ENCODE measurements around the gene PTF1A. TPM values are rescaled to one million over a fixed set of nuclear protein-coding genes. Genes with fewer than 3 reads are reported as not detected.

PTF1A gene
- total and polyA plus RNA-seq, 2 of the 4 experiments (the other 2 are of a cell fraction): not detected

- H4K8ac ChIP-seq (ENCODE audit: low read depth in 2 of 2, low read length in 2 of 2): no peak overlapping the region
- H3K36me3 ChIP-seq (ENCODE audit: control insufficient read depth, insufficient read depth, low read length): no peaks in the 10 kb centered on the region
- H3K79me1 ChIP-seq (ENCODE audit: low read depth in 1 of 2, low read length in 2 of 2): no peaks in the 10 kb centered on the region
- H3K9ac ChIP-seq (ENCODE audit: low read depth, low read length): no peak overlapping the region
- H2AK9ac ChIP-seq (replicated peaks; ENCODE audit: low read depth, low read length, poor library complexity): no peak overlapping the region
- no peak overlapping the region for H3K56ac ChIP-seq (ENCODE audit: extremely low read depth, insufficient read depth, low read length)
- no peak for TF ChIP-seq NFE2L2 (IDR thresholded peaks at IDR 0.05; ENCODE audit: low read depth, low read length)
- TF ChIP-seq FOS (IDR thresholded peaks at IDR 0.05; ENCODE audit: low read depth, low read length): no peak
- no peak for TF ChIP-seq MAFK (IDR thresholded peaks at IDR 0.05; ENCODE audit: low read depth, low read length)
- TF ChIP-seq MXI1 (IDR thresholded peaks at IDR 0.05; ENCODE audit: borderline replicate concordance, low read depth, low read length): no peak
- TF ChIP-seq BHLHE40 (IDR thresholded peaks at IDR 0.05; ENCODE audit: low read depth, low read length): no peak
- no peak for TF ChIP-seq POLR2A (IDR thresholded peaks at IDR 0.05; ENCODE audit: low read depth, low read length)
- no peak for TF ChIP-seq USF2 (IDR thresholded peaks at IDR 0.05; ENCODE audit: low read depth, low read length)
- no peak for TF ChIP-seq RCOR1 (IDR thresholded peaks at IDR 0.05; ENCODE audit: insufficient replicate concordance, low read length)
- TF ChIP-seq, protein P1, sequence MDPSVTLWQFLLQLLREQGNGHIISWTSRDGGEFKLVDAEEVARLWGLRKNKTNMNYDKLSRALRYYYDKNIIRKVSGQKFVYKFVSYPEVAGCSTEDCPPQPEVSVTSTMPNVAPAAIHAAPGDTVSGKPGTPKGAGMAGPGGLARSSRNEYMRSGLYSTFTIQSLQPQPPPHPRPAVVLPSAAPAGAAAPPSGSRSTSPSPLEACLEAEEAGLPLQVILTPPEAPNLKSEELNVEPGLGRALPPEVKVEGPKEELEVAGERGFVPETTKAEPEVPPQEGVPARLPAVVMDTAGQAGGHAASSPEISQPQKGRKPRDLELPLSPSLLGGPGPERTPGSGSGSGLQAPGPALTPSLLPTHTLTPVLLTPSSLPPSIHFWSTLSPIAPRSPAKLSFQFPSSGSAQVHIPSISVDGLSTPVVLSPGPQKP (IDR thresholded peaks at IDR 0.05; ENCODE audit: borderline replicate concordance, low read depth, low read length): no peak
- TF ChIP-seq CHD1 (IDR thresholded peaks at IDR 0.05; ENCODE audit: low read depth, low read length): no peak
- no peak for TF ChIP-seq MAZ (IDR thresholded peaks at IDR 0.05; ENCODE audit: borderline replicate concordance, low read depth, low read length)
- TF ChIP-seq SMC3 (IDR thresholded peaks at IDR 0.05; ENCODE audit: low read depth, low read length): no peak
- TF ChIP-seq RAD21 (IDR thresholded peaks at IDR 0.05; ENCODE audit: low read length): no peak
- H2AK5ac ChIP-seq (ENCODE audit: low read depth, low read length): no peak overlapping the region
- no peak overlapping the region for H4K5ac ChIP-seq (ENCODE audit: low read depth, low read length)
- H3K27ac ChIP-seq (ENCODE audit: insufficient read depth, low read length): no peak overlapping the region
- H4K20me1 ChIP-seq (ENCODE audit: insufficient read depth, low read length): no peaks in the 10 kb centered on the region
- intact Hi-C loops (cut with micrococcal nuclease): no loop called here
- no peak overlapping the region for H2AFZ ChIP-seq (replicated peaks; ENCODE audit: low read length, poor library complexity)
- no peak overlapping the region for H3K4me3 ChIP-seq (ENCODE audit: insufficient read depth, low read depth, low read length)
- dilution Hi-C loops (cut with HindIII; ENCODE audit: low sequenced_read_pairs, unreplicated experiment): no loop called here
- CTCF ChIA-PET: no interaction called here
- H2BK120ac ChIP-seq (ENCODE audit: low read depth, low read length): no peak overlapping the region
- no TSS peak for BruUV-seq (replicated peaks)
- no peak overlapping the region for H2BK15ac ChIP-seq (ENCODE audit: low read depth, low read length)
- WGBS, 2 experiments (ENCODE audit: extremely low coverage in 2 of 2, insufficient read length in 1 of 2): no CpG with 5 or more reads among the region's 4 CpGs
- ATAC-seq (ENCODE audit: low read depth) (no peak), DNase-seq (no peak)
- no peaks in the 10 kb centered on the region for H3K4me1 ChIP-seq (ENCODE audit: control insufficient read depth, insufficient read depth, low read length)
- no peak overlapping the region for H3K23ac ChIP-seq (ENCODE audit: low read depth, low read length)
- H3K9me1 ChIP-seq (ENCODE audit: insufficient read depth, low read length): no peaks in the 10 kb centered on the region
- POLR2A ChIA-PET (ENCODE audit: unreplicated experiment): no interaction called here
- no peaks in the 10 kb centered on the region for H3K27me3 ChIP-seq (ENCODE audit: control insufficient read depth, insufficient read depth, low read length)
- no peak overlapping the region for H3K4me2 ChIP-seq (ENCODE audit: low read depth, low read length)
- H2BK5ac ChIP-seq (ENCODE audit: low read depth, low read length, poor library complexity, severe bottlenecking): no peak overlapping the region
- H3K18ac ChIP-seq (ENCODE audit: low read depth, low read length): no peak overlapping the region
- no peak overlapping the region for H4K91ac ChIP-seq (ENCODE audit: insufficient read depth, low read depth, low read length)
- no peak overlapping the region for H2BK20ac ChIP-seq (ENCODE audit: low read depth, low read length)
- H3K4ac ChIP-seq (ENCODE audit: low read depth, low read length): no peak overlapping the region
- H3K9me3 ChIP-seq (ENCODE audit: control insufficient read depth, insufficient read depth, low read length): no peaks in the 10 kb centered on the region
- in situ Hi-C loops (cut with MboI; ENCODE audit: low sequenced_read_pairs): loop anchor here (10.0 to 25.0 kb wide), 5 partner anchors 155 to 1362 kb away; partner anchors contain the start of gene KIAA1217
- H3K14ac ChIP-seq (replicated peaks; ENCODE audit: low read depth, low read length): no peak overlapping the region
Measured at GRCh38 chr10:23150091-23150490, 42.0 kb upstream of the PTF1A start.

Measured in IMR-90 (cell line).